ENCODE measurements around the gene CTSE. TPM values are rescaled to one million over a fixed set of nuclear protein-coding genes. Genes with fewer than 3 reads are reported as not detected.

Gene CTSE
- total RNA-seq (not detected), polyA plus RNA-seq (under 1 TPM in 1 of 2 donors, not detected in 1; 0.01 TPM)
- long read RNA-seq, donor 1 = 0 reads
- long read RNA-seq, donor 2 = 0 reads
- long read RNA-seq, donor 3 = 0 reads

- intact Hi-C loops (cut with DNase I) = loop anchor here in 1 of 10 donors (10.0 kb wide), 1 partner anchor 81 kb away; no protein-coding TSS in a partner anchor
- ATAC-seq = no peak
- no peak for TF ChIP-seq CTCF (IDR thresholded peaks at IDR 0.05)
Observed at GRCh38 chr1:206023695-206024094, at the start of gene CTSE. TSS of gene CTSE (minus strand) at chr1:206023895. CDS start at chr1:206023791, 104 bp downstream.

GRCh38 chr1:206070627-206071304 lies 47.1 kb upstream of the CTSE start:
- Histone ChIP-seq H3K27ac (no peak overlapping the region), H3K9me3 (no peaks in the 10 kb centered on the region), H3K4me3 (no peak overlapping the region), H3K27me3 (no peaks in the 10 kb centered on the region), H3K36me3 (no peaks in the 10 kb centered on the region), H3K4me1 (peaks cover 0 to 17% (median 11%) of the 10 kb centered on the region in 9 donors)
- intact Hi-C loops (cut with DNase I) = no loop called here
- DNase-seq = no peak
- 80 to 81% methylated on average over 9 of the region's 9 CpGs for WGBS, 2 donors
- no peak for ATAC-seq
- TF ChIP-seq CTCF (IDR thresholded peaks at IDR 0.05) = no peak

More at GRCh38 chr1:206023695-206024094, at the start of gene CTSE:
- no peak for DNase-seq
- Histone ChIP-seq H3K9me3 (peaks cover 0 to 6% (median 0%) of the 10 kb centered on the region in 11 donors), H3K27me3 (peaks cover 0 to 4% (median 0%) of the 10 kb centered on the region in 7 donors), H3K4me1 (peaks cover 0 to 6% (median 0%) of the 10 kb centered on the region in 9 donors), H3K27ac (no peak within 1 kb of the TSS), H3K36me3 (no peaks in the 10 kb centered on the region), H3K4me3 (no peak within 1 kb of the TSS)
- 89 to 92% methylated on average over 11 of the region's 11 CpGs for WGBS, 2 donors

GRCh38 chr1:206068314-206068713 lies 44.6 kb upstream of the CTSE start:
- WGBS, 2 donors = 52 to 59% methylated on average over 1 of the region's 1 CpG
- H3K27ac ChIP-seq = no peak overlapping the region

More at GRCh38 chr1:206068314-206068713, 44.6 kb upstream of the CTSE start:
- peaks cover 0 to 17% (median 11%) of the 10 kb centered on the region in 9 donors for H3K4me1 ChIP-seq
- no peak for TF ChIP-seq CTCF (IDR thresholded peaks at IDR 0.05)
- no peaks in the 10 kb centered on the region for H3K9me3 ChIP-seq
- ATAC-seq = no peak
- no peaks in the 10 kb centered on the region for H3K27me3 ChIP-seq
- H3K36me3 ChIP-seq = no peaks in the 10 kb centered on the region
- no peak for DNase-seq
- intact Hi-C loops (cut with DNase I) = no loop called here
- no peak overlapping the region for H3K4me3 ChIP-seq

All from heart right ventricle (tissue), 16 donors.